ENCODE data around the gene TRMT5. TPM values are rescaled to one million over a fixed set of nuclear protein-coding genes. Genes with fewer than 3 reads are reported as not detected.

Gene TRMT5
- total RNA-seq = 12.5 and 14.2 TPM in 2 replicates

GRCh38 chr14:60980811-60981632 is at the start of gene TRMT5, which contains the start of gene SLC38A6:
Gene TRMT5 (minus strand): TSS chr14:60981079. CDS start chr14:60980973, 106 bp downstream.
Gene SLC38A6 (plus strand): TSS chr14:60981245. CDS start chr14:60981278, 33 bp downstream.

Other genes starting within 250 kb of the TRMT5 start
- gene MNAT1, start 246.3 kb downstream of the TRMT5 start, total RNA-seq = 26.3 and 49.5 TPM in 2 replicates
- gene SLC38A6, start 166 bp upstream of the TRMT5 start, total RNA-seq = 79.8 and 142 TPM in 2 replicates

Measured in bronchial smooth muscle cell (primary cell).